Measurements from ENCODE around the gene C1QL4. TPM values are rescaled to one million over a fixed set of nuclear protein-coding genes. Genes with fewer than 3 reads are reported as not detected.
A peak's percentile ranks its signal among the peaks of the same experiment; 100 is the strongest.

Gene C1QL4
- total RNA-seq, 1 experiment from 2014 or later, result 5.7 TPM

DNA sequence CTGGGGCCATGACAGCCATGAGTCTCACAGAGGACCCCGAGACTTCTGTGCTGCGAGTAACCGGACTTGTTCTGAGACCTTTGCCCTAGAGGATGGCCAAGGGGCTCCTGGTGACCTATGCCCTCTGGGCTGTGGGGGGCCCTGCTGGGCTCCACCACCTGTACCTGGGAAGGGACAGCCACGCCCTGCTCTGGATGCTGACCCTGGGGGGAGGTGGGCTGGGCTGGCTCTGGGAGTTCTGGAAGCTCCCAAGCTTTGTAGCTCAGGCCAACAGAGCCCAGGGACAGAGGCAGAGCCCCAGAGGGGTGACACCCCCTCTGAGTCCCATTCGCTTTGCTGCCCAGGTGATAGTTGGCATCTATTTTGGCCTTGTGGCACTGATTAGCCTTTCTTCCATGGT lies 11.8 kb upstream of the C1QL4 start:
- DNase-seq (ENCODE audit: low read depth), result no peak

GRCh38 chr12:49347311-49348193 lies 10.6 kb upstream of the C1QL4 start:
- DNase-seq (ENCODE audit: low read depth), result peak; percentile 86

- DNase-seq (ENCODE audit: low read depth), result no peak
These were observed 9.8 kb upstream of the C1QL4 start, which contains the start of gene DNAJC22 for GRCh38 chr12:49346659-49347310. TSS of gene DNAJC22 (plus strand) at chr12:49346888. CDS start at chr12:49348873, 1,985 bp downstream.

GRCh38 chr12:49345825-49346658 lies 9.1 kb upstream of the C1QL4 start:
- no peak for DNase-seq (ENCODE audit: low read depth)

- DNase-seq (ENCODE audit: low read depth), result no peak
These were observed 8.2 kb upstream of the C1QL4 start for GRCh38 chr12:49345051-49345824.

DNA sequence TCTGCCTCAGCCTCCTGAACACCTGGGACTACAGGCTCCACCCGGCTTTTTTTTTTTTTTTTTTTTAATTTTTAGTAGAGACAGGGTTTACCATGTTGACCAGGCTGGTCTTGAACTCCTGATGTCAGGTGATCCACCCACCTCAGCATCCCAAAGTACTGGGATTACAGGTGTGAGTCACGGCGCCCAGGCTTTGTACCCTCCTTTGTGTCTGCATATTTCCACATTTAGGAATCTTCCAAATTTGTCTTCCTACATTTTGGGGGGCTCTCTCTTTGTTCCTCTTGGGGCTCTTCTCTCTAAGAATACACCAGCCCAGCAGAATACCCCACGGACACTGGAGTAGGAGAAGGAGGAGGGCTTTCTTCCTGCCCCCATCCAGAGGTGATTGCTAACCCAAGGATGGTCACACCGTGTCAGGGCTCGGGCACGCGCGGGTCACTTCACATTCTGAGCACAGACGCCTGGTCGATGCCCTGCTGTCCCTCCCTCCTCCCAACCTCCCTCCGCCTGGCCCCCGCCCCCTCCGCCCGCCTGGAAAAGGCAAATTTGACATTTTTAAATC lies 7.6 kb upstream of the C1QL4 start:
- no peak for DNase-seq (ENCODE audit: low read depth)

- DNase-seq (ENCODE audit: low read depth), result no peak
These were observed 6.1 kb upstream of the C1QL4 start for GRCh38 chr12:49342914-49343731.

- peak; percentile 45 for DNase-seq (ENCODE audit: low read depth)
These were observed 5.3 kb upstream of the C1QL4 start for GRCh38 chr12:49342066-49342913.

- no peak for DNase-seq (ENCODE audit: low read depth)
These were observed 4.7 kb upstream of the C1QL4 start for GRCh38 chr12:49341777-49342065.

GRCh38 chr12:49340971-49341776 lies 4.2 kb upstream of the C1QL4 start:
- no peak for DNase-seq (ENCODE audit: low read depth)

- DNase-seq (ENCODE audit: low read depth), result no peak
These were observed 3.3 kb upstream of the C1QL4 start for GRCh38 chr12:49340095-49340870.

- no peak for DNase-seq (ENCODE audit: low read depth)
These were observed 2.5 kb upstream of the C1QL4 start for GRCh38 chr12:49339464-49339861.

DNA sequence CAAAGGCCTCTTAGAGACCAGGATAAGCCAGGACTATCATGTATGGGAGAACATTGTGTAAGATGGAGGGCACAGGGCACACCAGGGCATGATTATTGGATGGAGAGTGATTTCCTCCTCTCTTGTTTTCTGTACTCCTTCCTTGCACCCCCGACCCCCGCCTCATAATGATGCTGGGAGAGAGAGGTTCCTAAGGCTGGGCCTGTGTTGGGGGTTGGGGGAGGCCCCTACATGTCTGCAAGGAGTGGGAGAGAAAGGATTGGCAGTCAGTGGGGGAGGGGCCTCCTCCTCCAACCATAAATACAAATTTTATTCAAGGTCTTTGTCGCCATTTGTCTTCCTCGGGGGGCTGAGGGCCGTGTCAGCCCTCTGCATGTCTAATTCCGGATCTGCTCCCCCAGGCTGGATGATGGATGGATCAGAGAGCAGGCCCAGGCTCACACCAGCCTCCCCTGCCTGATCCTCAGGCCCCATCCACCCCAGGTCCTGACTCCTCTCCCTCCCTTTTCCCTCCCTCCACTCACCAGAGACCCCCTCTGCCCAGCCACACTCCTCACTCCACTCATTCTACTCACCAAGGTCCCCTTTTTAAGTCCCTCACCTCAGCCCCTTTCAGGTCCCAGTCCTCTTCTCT lies 2.0 kb upstream of the C1QL4 start:
- DNase-seq (ENCODE audit: low read depth), result no peak

GRCh38 chr12:49335955-49336644 lies 888 bp downstream of the C1QL4 start:
- DNase-seq (ENCODE audit: low read depth), result no peak

DNA sequence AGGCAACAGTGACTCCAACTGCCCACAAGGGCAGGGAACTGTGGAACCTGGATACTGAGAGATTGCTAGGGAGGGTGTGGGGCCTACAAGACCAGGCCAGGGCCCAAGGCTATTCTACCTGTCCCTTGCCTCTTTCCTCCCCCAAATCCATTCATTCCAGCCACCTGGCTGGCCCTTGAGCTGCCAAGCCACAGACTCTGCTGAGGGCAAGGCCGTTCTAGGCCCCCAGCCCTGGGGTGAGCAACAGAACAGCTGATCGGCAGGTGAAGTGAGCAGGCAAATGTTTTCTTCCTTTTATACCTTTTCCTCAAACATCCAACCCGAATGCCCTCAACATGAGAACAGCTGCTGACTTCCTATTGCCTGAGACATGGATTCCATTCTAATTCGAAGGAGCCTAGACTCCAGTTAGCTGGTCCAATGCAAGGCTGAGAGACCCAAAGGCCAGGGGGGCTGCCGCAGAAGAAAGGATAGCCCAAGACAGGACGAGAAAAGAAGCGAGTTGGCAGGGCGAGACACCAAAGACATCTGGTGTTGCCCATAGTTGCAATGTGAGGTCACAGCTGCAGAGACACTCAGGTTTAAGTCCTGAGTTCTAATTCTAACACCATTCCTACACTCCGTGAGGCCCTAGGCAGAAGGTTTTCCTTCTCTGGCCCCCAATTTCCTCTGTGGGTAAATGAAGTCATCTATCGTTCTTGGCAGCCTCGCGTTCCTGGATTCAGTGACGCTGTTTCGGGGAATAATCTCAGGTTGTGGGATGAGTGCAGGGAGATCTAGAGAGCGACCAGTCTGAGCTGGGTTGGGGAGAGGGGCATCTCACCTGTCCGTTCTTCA lies 1.7 kb downstream of the C1QL4 start:
- DNase-seq (ENCODE audit: low read depth), result no peak
